ENCODE data around the gene DNAH2. TPM values are rescaled to one million over a fixed set of nuclear protein-coding genes. Genes with fewer than 3 reads are reported as not detected.

The DNAH2 gene
- total RNA-seq, 2 experiments from 2014 or later: not detected

GRCh38 chr17:7782240-7782639 is 64.7 kb downstream of the DNAH2 start:
- intact Hi-C loops (cut with DNase I, micrococcal nuclease): no loop called here
- peaks cover 7% of the 10 kb centered on the region for H3K27me3 Mint-ChIP-seq
- POLR2A ChIA-PET: no interaction called here
- DNase-seq (no peak), ATAC-seq (no peak)
- CTCF ChIA-PET: interaction anchor here (1.4 kb wide), 1 partner anchor 39 kb away, joined by 3 read pairs; no protein-coding TSS in a partner anchor
- no peaks in the 10 kb centered on the region for H3K4me1 Mint-ChIP-seq
- H3K36me3 Mint-ChIP-seq (ENCODE audit: low read depth): no peaks in the 10 kb centered on the region
- H3K4me3 Mint-ChIP-seq: no peak overlapping the region
- H3K27ac Mint-ChIP-seq: no peak overlapping the region
- H3K9me3 Mint-ChIP-seq (ENCODE audit: low read depth): no peaks in the 10 kb centered on the region

- no peak overlapping the region for H3K4me3 Mint-ChIP-seq
- no peak overlapping the region for H3K27ac Mint-ChIP-seq
- CTCF ChIA-PET: no interaction called here
- intact Hi-C loops (cut with DNase I, micrococcal nuclease): no loop called here
- no peaks in the 10 kb centered on the region for H3K9me3 Mint-ChIP-seq (ENCODE audit: low read depth)
- ATAC-seq (no peak), DNase-seq (no peak)
- POLR2A ChIA-PET: no interaction called here
- H3K27me3 Mint-ChIP-seq: peaks cover 4% of the 10 kb centered on the region
- no peaks in the 10 kb centered on the region for H3K36me3 Mint-ChIP-seq (ENCODE audit: low read depth)
- H3K4me1 Mint-ChIP-seq: no peaks in the 10 kb centered on the region
These were observed 69.3 kb downstream of the DNAH2 start for GRCh38 chr17:7786866-7787265.

GRCh38 chr17:7789131-7789530 is 71.6 kb downstream of the DNAH2 start:
- H3K36me3 Mint-ChIP-seq (ENCODE audit: low read depth): no peaks in the 10 kb centered on the region
- ChIA-PET CTCF (no interaction called here), POLR2A (no interaction called here)
- no peaks in the 10 kb centered on the region for H3K4me1 Mint-ChIP-seq
- no peaks in the 10 kb centered on the region for H3K9me3 Mint-ChIP-seq (ENCODE audit: low read depth)
- ATAC-seq (no peak), DNase-seq (no peak)
- no peaks in the 10 kb centered on the region for H3K27me3 Mint-ChIP-seq
- no peak overlapping the region for H3K27ac Mint-ChIP-seq
- H3K4me3 Mint-ChIP-seq: no peak overlapping the region
- intact Hi-C loops (cut with DNase I, micrococcal nuclease): no loop called here

- Mint-ChIP-seq H3K27me3 (no peaks in the 10 kb centered on the region), H3K4me3 (no peak overlapping the region), H3K36me3 (ENCODE audit: low read depth) (no peaks in the 10 kb centered on the region), H3K9me3 (ENCODE audit: low read depth) (no peaks in the 10 kb centered on the region), H3K27ac (no peak overlapping the region), H3K4me1 (no peaks in the 10 kb centered on the region)
- intact Hi-C loops (cut with DNase I, micrococcal nuclease): no loop called here
- ChIA-PET POLR2A (no interaction called here), CTCF (interaction anchor here (0.6 kb wide), 1 partner anchor 191 kb away, joined by 3 read pairs; no protein-coding TSS in a partner anchor)
- DNase-seq (no peak), ATAC-seq (no peak)
These were observed 72.6 kb downstream of the DNAH2 start for GRCh38 chr17:7790150-7790549.

GRCh38 chr17:7792611-7793010 is 75.1 kb downstream of the DNAH2 start:
- H3K36me3 Mint-ChIP-seq (ENCODE audit: low read depth): no peaks in the 10 kb centered on the region
- H3K9me3 Mint-ChIP-seq (ENCODE audit: low read depth): no peaks in the 10 kb centered on the region
- H3K4me1 Mint-ChIP-seq: no peaks in the 10 kb centered on the region
- DNase-seq: no peak
- ChIA-PET POLR2A (no interaction called here), CTCF (interaction anchor here (0.6 kb wide), 1 partner anchor 18 kb away, joined by 3 read pairs; no protein-coding TSS in a partner anchor)
- no peak for ATAC-seq
- no peak overlapping the region for H3K27ac Mint-ChIP-seq
- H3K4me3 Mint-ChIP-seq: no peak overlapping the region
- no peaks in the 10 kb centered on the region for H3K27me3 Mint-ChIP-seq
- intact Hi-C loops (cut with DNase I, micrococcal nuclease): no loop called here

GRCh38 chr17:7794075-7794663 is 76.6 kb downstream of the DNAH2 start:
- ATAC-seq (no peak), DNase-seq (no peak)
- H3K27me3 Mint-ChIP-seq: no peaks in the 10 kb centered on the region
- POLR2A ChIA-PET: interaction anchor here (0.5 kb wide), 1 partner anchor 18 kb away, joined by 3 read pairs; no protein-coding TSS in a partner anchor
- H3K4me3 Mint-ChIP-seq: no peak overlapping the region
- H3K4me1 Mint-ChIP-seq: no peaks in the 10 kb centered on the region
- CTCF ChIA-PET: no interaction called here
- intact Hi-C loops (cut with DNase I, micrococcal nuclease): no loop called here
- H3K27ac Mint-ChIP-seq: no peak overlapping the region
- no peaks in the 10 kb centered on the region for H3K36me3 Mint-ChIP-seq (ENCODE audit: low read depth)
- no peaks in the 10 kb centered on the region for H3K9me3 Mint-ChIP-seq (ENCODE audit: low read depth)

GRCh38 chr17:7797976-7798375 is 80.4 kb downstream of the DNAH2 start:
- Mint-ChIP-seq H3K36me3 (ENCODE audit: low read depth) (no peaks in the 10 kb centered on the region), H3K4me3 (no peak overlapping the region), H3K9me3 (ENCODE audit: low read depth) (no peaks in the 10 kb centered on the region), H3K4me1 (no peaks in the 10 kb centered on the region), H3K27ac (no peak overlapping the region), H3K27me3 (peaks cover 2% of the 10 kb centered on the region)
- intact Hi-C loops (cut with DNase I, micrococcal nuclease): no loop called here
- POLR2A ChIA-PET: no interaction called here
- CTCF ChIA-PET: interaction anchor here (0.6 to 0.9 kb wide), 2 partner anchors 35 to 295 kb away, joined by 3 to 4 read pairs; no protein-coding TSS in a partner anchor
- no peak for DNase-seq
- ATAC-seq: no peak

GRCh38 chr17:7798839-7799238 is 81.3 kb downstream of the DNAH2 start:
- no peaks in the 10 kb centered on the region for H3K9me3 Mint-ChIP-seq (ENCODE audit: low read depth)
- DNase-seq: no peak
- intact Hi-C loops (cut with DNase I, micrococcal nuclease): no loop called here
- ATAC-seq: no peak
- H3K27ac Mint-ChIP-seq: no peak overlapping the region
- H3K27me3 Mint-ChIP-seq: peaks cover 2% of the 10 kb centered on the region
- H3K4me3 Mint-ChIP-seq: no peak overlapping the region
- CTCF ChIA-PET: interaction anchor here (0.6 to 0.9 kb wide), 2 partner anchors 152 to 294 kb away, joined by 3 read pairs; no protein-coding TSS in a partner anchor
- no peaks in the 10 kb centered on the region for H3K36me3 Mint-ChIP-seq (ENCODE audit: low read depth)
- POLR2A ChIA-PET: no interaction called here
- no peaks in the 10 kb centered on the region for H3K4me1 Mint-ChIP-seq

- ChIA-PET POLR2A (no interaction called here), CTCF (interaction anchor here (0.6 to 0.8 kb wide), 3 partner anchors 19 to 1020 kb away, joined by 3 read pairs; no protein-coding TSS in a partner anchor)
- no peaks in the 10 kb centered on the region for H3K36me3 Mint-ChIP-seq (ENCODE audit: low read depth)
- H3K4me3 Mint-ChIP-seq: no peak overlapping the region
- H3K9me3 Mint-ChIP-seq (ENCODE audit: low read depth): no peaks in the 10 kb centered on the region
- no peak overlapping the region for H3K27ac Mint-ChIP-seq
- no peak for ATAC-seq
- intact Hi-C loops (cut with DNase I, micrococcal nuclease): no loop called here
- no peaks in the 10 kb centered on the region for H3K4me1 Mint-ChIP-seq
- H3K27me3 Mint-ChIP-seq: peaks cover 4% of the 10 kb centered on the region
- DNase-seq: no peak
These were observed 86.4 kb downstream of the DNAH2 start for GRCh38 chr17:7803981-7804380.

GRCh38 chr17:7806587-7806986 is 89.0 kb downstream of the DNAH2 start:
- POLR2A ChIA-PET: no interaction called here
- no peaks in the 10 kb centered on the region for H3K36me3 Mint-ChIP-seq (ENCODE audit: low read depth)
- CTCF ChIA-PET: no interaction called here
- H3K27me3 Mint-ChIP-seq: peaks cover 7% of the 10 kb centered on the region
- no peak overlapping the region for H3K4me3 Mint-ChIP-seq
- DNase-seq (no peak), ATAC-seq (no peak)
- H3K27ac Mint-ChIP-seq: no peak overlapping the region
- H3K9me3 Mint-ChIP-seq (ENCODE audit: low read depth): no peaks in the 10 kb centered on the region
- no peaks in the 10 kb centered on the region for H3K4me1 Mint-ChIP-seq
- intact Hi-C loops (cut with DNase I, micrococcal nuclease): no loop called here

GRCh38 chr17:7807206-7807605 is 89.7 kb downstream of the DNAH2 start:
- ATAC-seq (no peak), DNase-seq (no peak)
- intact Hi-C loops (cut with DNase I, micrococcal nuclease): no loop called here
- CTCF ChIA-PET: no interaction called here
- H3K4me3 Mint-ChIP-seq: no peak overlapping the region
- POLR2A ChIA-PET: no interaction called here
- H3K36me3 Mint-ChIP-seq (ENCODE audit: low read depth): no peaks in the 10 kb centered on the region
- H3K9me3 Mint-ChIP-seq (ENCODE audit: low read depth): no peaks in the 10 kb centered on the region
- no peaks in the 10 kb centered on the region for H3K4me1 Mint-ChIP-seq
- peaks cover 5% of the 10 kb centered on the region for H3K27me3 Mint-ChIP-seq
- no peak overlapping the region for H3K27ac Mint-ChIP-seq

GRCh38 chr17:7809086-7809790 is 91.7 kb downstream of the DNAH2 start:
- H3K9me3 Mint-ChIP-seq (ENCODE audit: low read depth): no peaks in the 10 kb centered on the region
- ChIA-PET CTCF (no interaction called here), POLR2A (no interaction called here)
- no peaks in the 10 kb centered on the region for H3K36me3 Mint-ChIP-seq (ENCODE audit: low read depth)
- peaks cover 3% of the 10 kb centered on the region for H3K27me3 Mint-ChIP-seq
- no peak overlapping the region for H3K27ac Mint-ChIP-seq
- ATAC-seq (no peak), DNase-seq (no peak)
- H3K4me3 Mint-ChIP-seq: no peak overlapping the region
- intact Hi-C loops (cut with DNase I, micrococcal nuclease): no loop called here
- no peaks in the 10 kb centered on the region for H3K4me1 Mint-ChIP-seq

All from activated CD4-positive, alpha-beta T cell treated with anti-CD3 and anti-CD28 coated beads for 36 hours (primary cell).